B cell (primary cell): Measurements from ENCODE around the gene SIK3. TPM values are rescaled to one million over a fixed set of nuclear protein-coding genes. Genes with fewer than 3 reads are reported as not detected.
A peak's percentile ranks its signal among the peaks of the same experiment; 100 is the strongest.

Source experiments
- ATAC-seq: fragments of 200-7000 bp; cut with Tn5 transposase; one replicate; pipeline ENCODE4 v1.10.0; 2021; ENCODE audit warnings: low read depth, mild to moderate bottlenecking, moderate number of reproducible peaks, moderate library complexity
- CTCF ChIA-PET: fragments of 350-600 bp; sonication (Branson Sonifier 250); formaldehyde crosslinking; loops from one replicate; lab custom pipeline; 2021; ENCODE audit warnings: antibody characterized with exemption, inconsistent platforms; lab: Charles Lee
- POLR2A ChIA-PET: fragments of 350-600 bp; sonication (Branson Sonifier 250); formaldehyde crosslinking; loops from one replicate; lab custom pipeline; 2021; ENCODE audit warnings: antibody characterized with exemption; lab: Charles Lee
- DNase-seq: peaks from one replicate; pipeline ENCODE4 v3.0.0; 2013
- H2AFZ ChIP-seq: 2 replicates; pipeline ENCODE4 v1.6.1; 2012; ENCODE audit warnings: mild to moderate bottlenecking, low read depth, low read length; ENCODE audit not compliant: insufficient read depth, poor library complexity, severe bottlenecking
- H3K27ac ChIP-seq, 2 donors: 1 replicate in 1 of 2; 2 replicates in 1 of 2; pipeline ENCODE4 v1.5.1; 2012 to 2013; ENCODE audit warnings: low read length in 2 of 2, mild to moderate bottlenecking in 2 of 2, moderate library complexity in 1 of 2
- H3K27me3 ChIP-seq, 4 experiments: fragments of 200-600 bp in 1 of 4; sonication (generic) in 1 of 4; replicated peaks in 1 of 4; 1 replicate in 2 of 4; 2 replicates in 2 of 4; pipeline versions ENCODE4 v1.6.1 to v1.7.0; 2013 to 2016; ENCODE audit warnings: low read length in 3 of 4, mild to moderate bottlenecking in 2 of 4, mixed read lengths in 1 of 4, moderate library complexity in 1 of 4; ENCODE audit not compliant: insufficient read depth in 4 of 4, control insufficient read depth in 3 of 4; ENCODE audit errors: control extremely low read depth in 1 of 4
- H3K36me3 ChIP-seq, 2 experiments: replicated peaks in 1 of 2; 1 replicate in 1 of 2; 2 replicates in 1 of 2; pipeline versions ENCODE4 v1.6.1 to v1.7.1; 2013; ENCODE audit warnings: low read length in 1 of 2; ENCODE audit not compliant: insufficient read depth in 2 of 2, control insufficient read depth in 1 of 2; ENCODE audit errors: control extremely low read depth in 1 of 2, extremely low read depth in 1 of 2
- H3K4me1 ChIP-seq, 2 donors: fragments of 200-600 bp in 1 of 2; sonication (generic) in 1 of 2; 1 replicate in 1 of 2; 2 replicates in 1 of 2; pipeline versions ENCODE4 v1.5.1 to v1.6.1; 2013 to 2017; ENCODE audit warnings: low read length in 2 of 2; ENCODE audit not compliant: control insufficient read depth in 2 of 2, insufficient read depth in 2 of 2
- H3K4me2 ChIP-seq: replicated peaks from 2 replicates; pipeline ENCODE3; 2012; ENCODE audit warnings: mild to moderate bottlenecking, low read depth, low read length; ENCODE audit not compliant: poor library complexity, severe bottlenecking
- H3K4me3 ChIP-seq, 5 experiments: fragments of 200-600 bp in 1 of 5; sonication (generic) in 1 of 5; 1 replicate in 3 of 5; 2 replicates in 2 of 5; pipeline versions ENCODE4 v1.5.1 to v1.7.0; 2011 to 2016; ENCODE audit warnings: low read length in 4 of 5, mild to moderate bottlenecking in 4 of 5, low read depth in 2 of 5, control low read depth in 1 of 5, moderate library complexity in 1 of 5; ENCODE audit not compliant: insufficient read depth in 1 of 5; ENCODE audit errors: control extremely low read depth in 1 of 5, extremely low read depth in 1 of 5
- H3K79me2 ChIP-seq: fragments of 200-600 bp; sonication (generic); one replicate; pipeline ENCODE4 v1.6.0; 2016; ENCODE audit warnings: low read length; ENCODE audit not compliant: control insufficient read depth, insufficient read depth
- H3K9ac ChIP-seq: fragments of 200-600 bp; sonication (generic); 2 replicates; pipeline ENCODE4 v1.6.1; 2017; ENCODE audit warnings: mild to moderate bottlenecking, low read length, moderate library complexity
- H3K9me3 ChIP-seq, 3 donors: one replicate each; pipeline versions ENCODE4 v1.6.1 to v1.7.1; 2013; ENCODE audit warnings: low read length in 2 of 3; ENCODE audit not compliant: control insufficient read depth in 2 of 3, insufficient read depth in 1 of 3; ENCODE audit errors: control extremely low read depth in 1 of 3
- H4K20me1 ChIP-seq: 2 replicates; pipeline ENCODE4 v1.6.0; 2012; ENCODE audit warnings: mild to moderate bottlenecking, low read length; ENCODE audit not compliant: insufficient read depth, control insufficient read depth, poor library complexity, severe bottlenecking
- H3K27ac Mint-ChIP-seq: one replicate; pipeline ENCODE4 v1.8.0; 2021; ENCODE audit warnings: mixed read lengths
- H3K27me3 Mint-ChIP-seq: one replicate; pipeline ENCODE4 v1.8.0; 2021; ENCODE audit warnings: mixed read lengths
- H3K4me1 Mint-ChIP-seq: one replicate; pipeline ENCODE4 v1.8.0; 2021; ENCODE audit warnings: mixed read lengths
- H3K4me3 Mint-ChIP-seq: one replicate; pipeline ENCODE4 v1.8.0; 2021; ENCODE audit warnings: mixed read lengths
- H3K9me3 Mint-ChIP-seq: one replicate; pipeline ENCODE4 v1.8.0; 2022; ENCODE audit warnings: mixed read lengths; ENCODE audit not compliant: insufficient read depth
- EZH2 ChIP-seq: IDR thresholded peaks from 2 replicates; pipeline ENCODE4 v1.6.1; 2012; ENCODE audit warnings: borderline replicate concordance, low read depth, mild to moderate bottlenecking, moderate library complexity, low read length; ENCODE audit not compliant: insufficient read depth, poor library complexity, severe bottlenecking
- WGBS: methylation state at CpG from one replicate; pipeline ENCODE4 v1.1.5; 2013; ENCODE audit warnings: missing lambda C conversion rate; ENCODE audit not compliant: insufficient coverage; 5-methylcytosine and 5-hydroxymethylcytosine counted together
- intact Hi-C: fragments of 100-400 bp; cut with micrococcal nuclease; formaldehyde crosslinking; loops from one replicate; pipeline ENCODE4 v1.10.0; 2022
- polyA plus RNA-seq: library from polyadenylated mRNA; depleted of rRNA; stranded (reverse); fragments of >200 nt; gene quantifications from 2 replicates; pipeline ENCODE4 v1.2.3, GENCODE V29; 2012
- total RNA-seq, 2 donors: library from RNA; stranded (reverse); fragments of 120-200 nt in 1 of 2; gene quantifications; 1 replicate in 1 of 2; 2 replicates in 1 of 2; pipeline versions ENCODE4 v1.2.3 to v1.2.4, GENCODE V29; 2013 to 2022
- TF ChIP-seq, protein P1 (sequence below): fragments of 200-600 bp; IDR thresholded peaks from one replicate; pipeline ENCODE4 v1.8.0; 2022; ENCODE audit warnings: antibody characterized with exemption, mild to moderate bottlenecking

The SIK3 gene
- total and polyA plus RNA-seq, 2 donors (not counting 1 experiment from before 2014, with no cell fraction given), result 36.5 to 180 TPM

DNA sequence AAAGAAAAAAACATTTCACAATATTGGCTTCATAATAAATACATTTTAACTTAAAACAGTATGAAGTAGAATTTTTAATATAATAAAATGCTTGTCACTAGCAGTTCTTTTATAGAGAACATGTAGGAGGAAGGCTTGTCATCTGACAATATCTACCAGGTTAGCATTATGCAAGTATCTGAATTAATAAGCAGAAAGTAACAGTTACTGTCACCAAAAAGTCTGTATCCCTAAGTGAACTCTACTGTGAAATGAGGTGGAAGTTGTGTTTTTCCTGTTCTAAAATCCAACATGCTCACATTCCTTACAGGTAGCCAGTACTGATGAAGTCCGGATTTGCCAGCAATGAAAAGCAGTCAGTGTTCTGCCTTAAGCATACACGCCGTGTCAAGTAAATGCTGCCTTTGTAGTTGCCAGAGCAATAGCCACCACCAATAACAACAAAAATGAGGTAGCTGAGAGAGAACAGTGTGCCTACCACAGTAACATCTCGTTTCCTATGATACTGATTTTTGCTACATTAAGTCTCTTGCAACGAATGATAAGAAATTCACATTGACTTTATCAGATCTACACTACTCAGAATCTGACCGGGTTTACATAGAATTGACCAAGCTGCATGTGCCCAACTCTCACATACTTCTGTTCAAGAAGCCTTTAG lies 95.5 kb downstream of the SIK3 start:
- no peak overlapping the region for H2AFZ ChIP-seq
- no peaks in the 10 kb centered on the region for H3K27me3 ChIP-seq
- peaks cover 29 to 52% of the 10 kb centered on the region in 2 donors for H3K4me1 ChIP-seq
- peaks cover 96% of the 10 kb centered on the region for H3K79me2 ChIP-seq
- no peaks in the 10 kb centered on the region for H3K27me3 Mint-ChIP-seq
- peaks cover 4 to 5% of the 10 kb centered on the region in 2 experiments for H3K36me3 ChIP-seq
- H3K9ac ChIP-seq, result no peak overlapping the region
- H3K4me1 Mint-ChIP-seq, result peaks cover 72% of the 10 kb centered on the region
- H3K9me3 Mint-ChIP-seq, result no peaks in the 10 kb centered on the region
- no peak overlapping the region for H3K4me3 Mint-ChIP-seq
- no peak overlapping the region for H3K4me3 ChIP-seq
- H3K4me2 ChIP-seq, result no peak overlapping the region
- whole genome bisulfite sequencing, result 75% methylated on average over 2 of the region's 6 CpGs
- CTCF ChIA-PET, result interaction anchor here (1.3 kb wide), 1 partner anchor 100 kb away, joined by 3 read pairs; no protein-coding TSS in a partner anchor
- H4K20me1 ChIP-seq, result peaks cover 54% of the 10 kb centered on the region
- H3K27ac Mint-ChIP-seq, result peak overlapping the region; percentile 57
- peak overlapping the region in 1 of 2 donors; percentile 53 for H3K27ac ChIP-seq
- ATAC-seq, result peak; percentile 24
- no peak for TF ChIP-seq EZH2
- TF ChIP-seq, protein P1, sequence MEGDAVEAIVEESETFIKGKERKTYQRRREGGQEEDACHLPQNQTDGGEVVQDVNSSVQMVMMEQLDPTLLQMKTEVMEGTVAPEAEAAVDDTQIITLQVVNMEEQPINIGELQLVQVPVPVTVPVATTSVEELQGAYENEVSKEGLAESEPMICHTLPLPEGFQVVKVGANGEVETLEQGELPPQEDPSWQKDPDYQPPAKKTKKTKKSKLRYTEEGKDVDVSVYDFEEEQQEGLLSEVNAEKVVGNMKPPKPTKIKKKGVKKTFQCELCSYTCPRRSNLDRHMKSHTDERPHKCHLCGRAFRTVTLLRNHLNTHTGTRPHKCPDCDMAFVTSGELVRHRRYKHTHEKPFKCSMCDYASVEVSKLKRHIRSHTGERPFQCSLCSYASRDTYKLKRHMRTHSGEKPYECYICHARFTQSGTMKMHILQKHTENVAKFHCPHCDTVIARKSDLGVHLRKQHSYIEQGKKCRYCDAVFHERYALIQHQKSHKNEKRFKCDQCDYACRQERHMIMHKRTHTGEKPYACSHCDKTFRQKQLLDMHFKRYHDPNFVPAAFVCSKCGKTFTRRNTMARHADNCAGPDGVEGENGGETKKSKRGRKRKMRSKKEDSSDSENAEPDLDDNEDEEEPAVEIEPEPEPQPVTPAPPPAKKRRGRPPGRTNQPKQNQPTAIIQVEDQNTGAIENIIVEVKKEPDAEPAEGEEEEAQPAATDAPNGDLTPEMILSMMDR, result no peak
- H3K9me3 ChIP-seq, result no peaks in the 10 kb centered on the region
- intact Hi-C loops, result loop anchor here (5.0 kb wide), 1 partner anchor 40 kb away; no protein-coding TSS in a partner anchor
- no peak for DNase-seq
- POLR2A ChIA-PET, result no interaction called here
